8988T (cell line): Measurements from ENCODE around the gene SLC12A1.

Experiments
- DNase-seq: peaks from one replicate; pipeline ENCODE4 v3.0.0; 2011

SLC12A1 gene

DNA sequence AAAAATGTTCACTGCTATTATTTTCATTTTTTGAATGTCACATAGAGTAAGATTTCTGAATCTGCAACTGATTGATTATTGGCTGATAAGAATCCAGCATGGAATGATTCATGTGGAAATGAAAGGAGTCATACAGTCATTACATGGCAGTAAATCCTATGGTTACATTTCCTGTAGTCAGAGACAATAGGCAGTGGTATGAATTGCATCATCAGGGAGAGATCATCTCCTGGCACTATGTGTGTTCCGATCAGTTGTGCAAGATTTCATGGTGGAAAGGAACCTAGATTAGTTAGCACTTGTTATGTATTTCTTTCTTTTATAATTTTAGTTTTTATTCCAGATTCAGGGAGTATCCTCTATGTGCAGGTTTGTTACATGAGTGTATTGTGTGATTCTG, 38.8 kb downstream of the SLC12A1 start:
- DNase-seq, result no peak

GRCh38 chr15:48248414-48248813, 42.3 kb downstream of the SLC12A1 start:
- no peak for DNase-seq

DNA sequence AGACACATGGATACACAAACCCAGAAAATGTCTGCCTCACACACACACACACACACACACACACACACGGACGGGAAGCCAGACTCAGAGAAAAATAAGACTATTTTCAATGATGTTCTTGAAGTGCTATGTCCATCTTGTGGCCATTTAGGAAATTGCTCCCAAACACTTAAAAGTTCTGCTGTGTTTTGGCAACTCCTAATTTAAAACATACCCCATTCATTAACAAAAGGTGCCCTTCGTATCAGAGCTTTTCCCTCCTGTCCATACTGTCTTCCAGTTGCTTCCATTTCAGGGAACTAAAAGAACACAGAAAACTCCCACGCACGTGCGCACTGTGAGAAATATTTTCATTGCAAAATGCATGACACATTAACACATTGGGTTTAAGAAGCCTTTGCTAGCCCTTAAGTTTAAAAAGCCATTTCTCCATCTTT, 44.6 kb downstream of the SLC12A1 start:
- no peak for DNase-seq

- no peak for DNase-seq
These were observed 47.1 kb downstream of the SLC12A1 start for GRCh38 chr15:48253172-48253571.

DNA sequence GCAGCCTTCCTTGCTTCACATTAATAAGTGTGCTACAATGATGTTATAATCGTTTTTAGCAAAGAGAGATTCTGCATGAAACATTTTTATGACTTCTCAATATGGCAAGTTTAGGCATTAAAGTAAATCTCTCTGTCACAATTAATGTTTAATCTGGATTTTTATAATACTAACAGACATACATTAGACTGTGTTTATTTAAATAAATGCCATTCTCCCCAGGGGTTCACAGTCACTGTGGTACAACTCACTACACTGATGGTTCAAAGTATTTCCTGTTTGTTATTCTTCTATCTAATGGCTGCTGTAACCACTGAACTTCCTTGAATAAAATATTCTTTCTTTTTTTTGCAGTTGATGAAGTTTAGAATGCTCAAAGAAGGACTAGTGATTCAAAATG, 59.0 kb downstream of the SLC12A1 start:
- DNase-seq, result no peak

DNA sequence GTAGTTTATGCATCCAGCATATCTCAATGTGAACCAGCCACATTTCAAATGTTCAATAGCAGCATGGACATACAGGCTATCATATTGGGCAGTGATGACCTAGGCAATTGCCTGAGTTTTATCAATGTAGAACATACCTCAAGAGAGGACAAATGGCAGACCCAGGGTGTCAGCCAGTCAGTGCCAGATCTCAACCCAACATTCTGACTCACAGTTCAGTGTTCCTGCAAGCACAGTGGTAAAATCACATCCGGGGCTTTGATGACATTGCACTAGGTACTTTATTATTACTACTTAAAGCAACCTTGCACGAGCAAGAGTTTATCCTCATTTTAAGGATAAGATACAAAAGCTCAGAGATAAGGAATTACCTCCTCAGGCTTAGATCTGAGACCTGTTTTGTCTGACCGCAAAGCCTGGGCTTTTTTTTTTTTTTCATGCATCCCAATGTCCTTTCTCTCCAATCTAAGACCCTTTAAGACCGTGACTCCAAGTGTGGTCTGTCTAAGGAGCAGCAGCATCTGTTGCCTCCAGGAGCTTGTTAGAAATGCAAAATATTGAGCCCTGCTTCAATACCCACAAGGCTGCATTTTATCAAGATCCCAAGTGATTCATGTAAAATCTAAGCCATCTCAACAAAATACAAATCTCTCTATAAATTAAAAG, 60.1 kb downstream of the SLC12A1 start:
- DNase-seq, result no peak

GRCh38 chr15:48267766-48268165, 61.7 kb downstream of the SLC12A1 start:
- no peak for DNase-seq

DNA sequence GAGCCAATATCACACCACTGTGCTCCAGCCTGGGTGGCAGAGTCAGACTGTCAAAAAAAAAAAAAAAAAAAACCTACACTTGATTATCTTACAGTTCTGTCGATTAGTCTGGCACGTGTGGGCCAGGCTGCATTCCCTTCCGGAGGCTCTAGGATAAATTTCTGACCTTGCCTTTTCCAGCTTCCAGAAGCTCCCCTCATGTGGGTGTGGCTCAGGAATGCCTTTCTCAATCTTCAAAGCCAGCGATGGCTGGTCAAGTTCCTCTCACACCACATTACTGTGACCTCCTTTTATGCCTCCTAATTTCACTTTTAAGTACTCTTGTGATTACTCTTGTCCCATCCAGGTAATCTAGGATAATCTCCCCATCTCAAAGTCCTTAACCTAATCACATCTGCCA, 66.9 kb downstream of the SLC12A1 start:
- DNase-seq, result no peak

GRCh38 chr15:48278666-48279065, 72.6 kb downstream of the SLC12A1 start:
- DNase-seq, result no peak

GRCh38 chr15:48279608-48280007, 73.5 kb downstream of the SLC12A1 start:
- no peak for DNase-seq

DNA sequence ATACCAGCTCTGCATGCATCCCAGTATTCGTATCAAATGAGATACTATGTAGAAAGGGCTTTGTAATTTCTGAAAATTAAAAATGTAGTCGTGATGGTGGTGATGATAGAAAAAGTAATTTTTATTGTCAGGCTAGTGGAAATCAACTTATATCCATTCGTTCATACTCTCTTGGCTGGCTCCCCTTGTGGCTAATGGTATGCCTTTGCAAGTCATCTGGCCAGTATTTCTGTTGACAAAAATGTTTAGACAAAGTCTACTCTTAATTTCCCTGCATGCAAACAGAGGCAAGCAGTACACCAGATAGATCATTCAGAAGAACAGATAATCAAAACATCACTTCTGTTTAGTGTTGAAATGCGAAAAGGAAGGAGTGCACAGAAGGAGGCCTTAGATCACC, 75.6 kb downstream of the SLC12A1 start:
- no peak for DNase-seq

DNA sequence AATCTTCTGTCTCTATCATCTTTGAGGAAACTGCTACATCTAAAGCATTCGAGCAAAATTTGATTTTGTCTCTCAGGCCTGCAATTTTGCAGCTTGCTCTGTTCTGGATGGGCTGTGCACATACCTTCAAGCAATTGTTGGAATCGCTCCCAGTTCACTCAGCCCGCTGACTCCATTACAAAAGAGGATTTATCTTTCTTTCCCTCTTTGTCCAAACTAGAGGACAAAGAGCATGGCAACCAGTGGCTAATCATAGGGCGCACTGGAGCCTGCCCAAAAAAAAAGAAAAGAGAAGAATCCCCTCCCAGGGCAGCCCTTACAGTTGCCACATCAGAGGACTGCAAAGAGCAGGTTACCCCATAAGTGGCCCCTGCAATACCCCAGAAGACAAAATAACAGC, 76.1 kb downstream of the SLC12A1 start:
- DNase-seq, result no peak

GRCh38 chr15:48283396-48284145, 77.5 kb downstream of the SLC12A1 start:
- no peak for DNase-seq

GRCh38 chr15:48285329-48286214, 79.5 kb downstream of the SLC12A1 start:
- DNase-seq, result no peak

GRCh38 chr15:48289628-48290027, 83.5 kb downstream of the SLC12A1 start:
- DNase-seq, result no peak

DNA sequence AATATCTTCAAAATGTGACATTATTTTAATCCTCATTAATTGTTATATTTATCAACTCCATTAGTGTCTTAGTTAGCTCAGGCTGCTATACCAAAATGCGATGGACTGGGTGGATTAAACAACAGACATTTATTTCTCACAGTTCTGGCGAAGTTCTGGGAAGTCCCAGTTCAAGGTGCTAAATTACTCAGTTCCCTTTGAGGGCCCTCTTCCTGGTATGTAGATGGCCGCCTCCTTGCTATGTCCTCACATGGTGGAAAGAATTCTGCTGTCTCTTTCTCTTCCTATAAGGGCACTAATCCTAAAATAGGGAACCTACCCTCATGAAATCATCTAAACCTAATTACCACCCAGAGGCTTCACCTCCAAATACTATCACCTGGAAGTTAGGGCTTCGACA, 86.4 kb downstream of the SLC12A1 start:
- DNase-seq, result no peak

GRCh38 chr15:48297668-48298067, 91.6 kb downstream of the SLC12A1 start:
- no peak for DNase-seq

DNA sequence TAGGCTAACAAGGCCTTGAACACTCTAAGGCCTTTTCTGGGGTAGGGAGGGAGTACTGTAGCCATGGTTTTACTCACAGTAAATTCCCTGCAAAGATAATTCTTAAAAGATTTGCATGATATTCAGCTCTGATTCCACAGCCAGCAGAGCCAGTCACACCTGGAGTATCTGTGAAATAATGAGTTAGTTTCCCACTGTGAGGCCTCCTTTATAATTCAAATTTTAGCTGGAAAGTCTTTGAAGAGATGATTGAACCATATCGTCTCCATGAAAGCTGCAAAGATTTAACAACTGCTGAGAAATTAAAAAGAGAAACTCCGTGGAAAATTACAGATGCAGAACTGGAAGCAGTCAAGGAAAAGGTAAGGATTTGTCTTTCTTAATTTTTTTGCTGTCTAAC, 92.8 kb downstream of the SLC12A1 start:
- DNase-seq, result no peak

DNA sequence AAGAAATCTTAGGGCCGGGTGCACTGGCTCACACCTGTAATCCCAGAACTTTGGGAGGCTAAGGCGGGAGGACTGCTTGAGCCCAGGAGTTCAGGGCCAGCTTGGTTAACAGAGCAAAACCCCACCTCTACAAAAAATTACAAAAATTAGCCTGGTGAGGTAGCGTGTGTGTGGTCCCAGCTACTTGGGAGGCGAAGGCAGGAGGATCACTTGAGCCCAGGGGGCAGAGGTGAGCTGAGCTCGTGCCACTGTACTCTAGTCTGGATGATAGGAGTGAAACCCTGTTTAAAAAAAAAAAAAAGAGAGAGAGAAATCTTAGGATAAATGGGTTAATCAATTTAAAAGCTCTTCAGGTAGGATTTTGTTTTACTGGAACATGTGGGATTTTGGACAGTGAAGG, 93.9 kb downstream of the SLC12A1 start:
- DNase-seq, result no peak

DNA sequence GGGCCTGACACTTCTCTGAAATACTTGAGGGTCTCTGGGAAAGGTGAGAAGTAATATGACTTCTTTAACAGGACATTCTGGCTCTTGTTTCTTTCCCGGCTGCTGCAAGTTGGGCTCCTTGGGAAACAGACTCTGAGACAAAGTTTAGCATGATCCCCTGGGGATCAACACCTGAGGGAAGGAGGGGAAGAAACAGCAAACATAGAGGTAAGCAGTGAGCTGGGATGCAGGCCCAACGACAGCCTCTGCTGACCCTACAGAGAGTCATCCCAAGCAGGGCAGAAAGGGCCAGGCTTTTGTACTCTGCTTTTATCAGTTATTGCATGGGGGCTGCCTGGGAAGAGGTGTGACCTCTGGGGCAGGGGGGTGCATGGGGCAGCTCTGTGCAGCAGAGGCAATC, 98.3 kb downstream of the SLC12A1 start:
- no peak for DNase-seq

- no peak for DNase-seq
These were observed 100.5 kb downstream of the SLC12A1 start for GRCh38 chr15:48306639-48307038.

DNA sequence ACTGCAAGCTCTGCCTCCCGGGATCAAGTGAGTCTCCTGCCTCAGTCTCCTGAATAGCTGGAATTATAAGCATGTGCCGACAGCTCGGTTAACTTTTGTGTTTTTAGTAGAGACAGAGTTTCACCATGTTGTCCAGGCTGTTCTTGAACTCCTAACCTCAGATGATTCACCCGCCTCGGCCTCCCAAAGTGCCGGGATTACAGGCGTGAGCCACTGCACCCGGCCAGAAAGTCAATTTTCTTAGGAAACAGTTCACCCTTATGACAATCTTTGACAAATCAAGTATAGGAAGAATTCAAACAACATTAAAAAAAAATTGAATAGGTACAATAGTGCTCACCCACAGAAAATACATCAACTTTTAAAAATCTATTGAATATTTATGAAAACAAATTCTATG, 101.5 kb downstream of the SLC12A1 start:
- no peak for DNase-seq

DNA sequence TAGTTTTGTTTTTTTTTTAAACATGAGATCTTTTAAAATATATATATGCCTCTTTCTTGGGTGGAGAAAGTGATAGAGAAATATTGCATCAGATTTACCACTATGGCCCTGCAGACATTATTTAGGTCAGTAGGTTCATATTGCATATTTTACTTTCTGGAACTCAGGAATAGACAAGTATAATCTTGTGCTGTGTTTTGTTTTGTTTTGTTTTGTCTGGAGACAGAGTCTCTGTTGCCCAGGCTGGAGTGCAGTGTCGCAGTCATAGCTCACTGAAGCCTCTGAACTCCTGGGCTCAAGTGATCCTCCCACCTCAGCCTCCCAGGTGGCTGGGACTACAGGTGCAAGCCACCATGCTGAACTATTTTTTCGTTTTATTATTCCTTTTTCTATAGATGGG, 103.6 kb downstream of the SLC12A1 start:
- DNase-seq, result no peak

- DNase-seq, result no peak
These were observed 107.1 kb downstream of the SLC12A1 start for GRCh38 chr15:48313216-48313615.
